Common myeloid progenitor, CD34-positive (primary cell): ENCODE measurements around the gene TMEM225B.

ENCODE experiments used
- CTCF ChIA-PET: fragments of 350-600 bp; sonication (Branson Sonifier 250); formaldehyde crosslinking; loops from one replicate; lab custom pipeline; 2021; ENCODE audit warnings: antibody characterized with exemption; lab: Charles Lee
- POLR2A ChIA-PET: fragments of 350-600 bp; sonication (Branson Sonifier 250); formaldehyde crosslinking; loops from one replicate; lab custom pipeline; 2021; ENCODE audit warnings: antibody characterized with exemption; lab: Charles Lee
- DNase-seq, 3 donors: peaks; one replicate each; pipeline versions ENCODE4 v3.0.0 to v3.0.0-alpha.2; 2013
- H3K27ac ChIP-seq, 2 experiments: 1 replicate in 1 of 2; 2 replicates in 1 of 2; pipeline ENCODE4 v1.7.0; 2013; ENCODE audit warnings: inconsistent platforms in 2 of 2, low read length in 2 of 2, mild to moderate bottlenecking in 2 of 2, low read depth in 1 of 2, moderate library complexity in 1 of 2; ENCODE audit not compliant: severe bottlenecking in 2 of 2, insufficient read depth in 1 of 2, poor library complexity in 1 of 2
- H3K27me3 ChIP-seq, 5 experiments: replicated peaks in 2 of 5; 1 replicate in 3 of 5; 2 replicates in 2 of 5; pipeline versions ENCODE4 v1.6.1 to v1.7.0; 2013; ENCODE audit warnings: low read length in 4 of 5, mild to moderate bottlenecking in 2 of 5, moderate library complexity in 2 of 5, inconsistent platforms in 1 of 5; ENCODE audit not compliant: insufficient read depth in 5 of 5, control insufficient read depth in 4 of 5
- H3K36me3 ChIP-seq, 4 experiments: 1 replicate in 2 of 4; 2 replicates in 2 of 4; pipeline versions ENCODE4 v1.6.1 to v1.7.0; 2013; ENCODE audit warnings: low read length in 3 of 4, control low read depth in 1 of 4, mild to moderate bottlenecking in 1 of 4; ENCODE audit not compliant: control insufficient read depth in 4 of 4, insufficient read depth in 4 of 4
- H3K4me1 ChIP-seq, 4 experiments: 1 replicate in 3 of 4; 2 replicates in 1 of 4; pipeline versions ENCODE4 v1.6.1 to v1.7.1; 2013; ENCODE audit warnings: low read length in 3 of 4, mild to moderate bottlenecking in 3 of 4, control low read depth in 1 of 4, inconsistent platforms in 1 of 4, moderate library complexity in 1 of 4; ENCODE audit not compliant: control insufficient read depth in 4 of 4, insufficient read depth in 4 of 4; ENCODE audit errors: control extremely low read depth in 1 of 4
- H3K4me3 ChIP-seq, 7 experiments: 1 replicate in 4 of 7; 2 replicates in 3 of 7; pipeline versions ENCODE4 v1.5.1 to v1.7.0; 2013; ENCODE audit warnings: mild to moderate bottlenecking in 7 of 7, low read length in 6 of 7, moderate library complexity in 6 of 7, inconsistent platforms in 2 of 7, low read depth in 2 of 7, control low read depth in 1 of 7; ENCODE audit not compliant: insufficient read depth in 4 of 7, control insufficient read depth in 1 of 7; ENCODE audit errors: extremely low read depth in 1 of 7
- H3K9me3 ChIP-seq, 5 experiments: 1 replicate in 4 of 5; 2 replicates in 1 of 5; pipeline versions ENCODE4 v1.6.1 to v1.7.1; 2013; ENCODE audit warnings: low read length in 4 of 5, mild to moderate bottlenecking in 2 of 5, inconsistent platforms in 1 of 5, low read depth in 1 of 5, moderate library complexity in 1 of 5; ENCODE audit not compliant: control insufficient read depth in 4 of 5, insufficient read depth in 2 of 5; ENCODE audit errors: control extremely low read depth in 1 of 5
- WGBS: methylation state at CpG from one replicate; pipeline ENCODE4 v1.1.5; 2013; ENCODE audit not compliant: insufficient coverage; 5-methylcytosine and 5-hydroxymethylcytosine counted together

The TMEM225B gene

GRCh38 chr7:99623091-99623693 is 25.1 kb downstream of the TMEM225B start:
- DNase-seq = no peak
- Histone ChIP-seq H3K36me3 (peaks cover 23 to 95% (median 72%) of the 10 kb centered on the region in 4 experiments), H3K27ac (peak overlapping the region in 1 of 2 experiments; percentile 10), H3K4me3 (no peak overlapping the region), H3K9me3 (no peaks in the 10 kb centered on the region), H3K4me1 (no peaks in the 10 kb centered on the region), H3K27me3 (no peaks in the 10 kb centered on the region)
- ChIA-PET POLR2A (no interaction called here), CTCF (no interaction called here)
- WGBS = 98% methylated on average over 6 of the region's 7 CpGs

- Histone ChIP-seq H3K27me3 (no peaks in the 10 kb centered on the region), H3K4me3 (no peak overlapping the region), H3K4me1 (no peaks in the 10 kb centered on the region), H3K36me3 (peaks cover 25 to 95% (median 75%) of the 10 kb centered on the region in 4 experiments), H3K9me3 (no peaks in the 10 kb centered on the region), H3K27ac (peak overlapping the region in 1 of 2 experiments; percentile 10)
- WGBS = 94% methylated on average over 9 of the region's 9 CpGs
- ChIA-PET CTCF (no interaction called here), POLR2A (no interaction called here)
- DNase-seq = no peak
Measured at GRCh38 chr7:99623702-99624447, 25.8 kb downstream of the TMEM225B start.

GRCh38 chr7:99624484-99624883 is 26.4 kb downstream of the TMEM225B start:
- WGBS = 90% methylated on average over 15 of the region's 16 CpGs
- ChIA-PET CTCF (no interaction called here), POLR2A (interaction anchor here (0.6 kb wide), 1 partner anchor 12 kb away, joined by 3 read pairs; no protein-coding TSS in a partner anchor)
- H3K36me3 ChIP-seq = peaks cover 22 to 95% (median 76%) of the 10 kb centered on the region in 4 experiments
- H3K9me3 ChIP-seq = no peaks in the 10 kb centered on the region
- H3K27ac ChIP-seq = peak overlapping the region in 1 of 2 experiments; percentile 17
- no peaks in the 10 kb centered on the region for H3K4me1 ChIP-seq
- peak in 2 of 3 donors; percentile 17 to 33 for DNase-seq
- no peaks in the 10 kb centered on the region for H3K27me3 ChIP-seq
- no peak overlapping the region for H3K4me3 ChIP-seq

- POLR2A ChIA-PET = no interaction called here
- CTCF ChIA-PET = no interaction called here
- Histone ChIP-seq H3K27ac (no peak overlapping the region), H3K9me3 (no peaks in the 10 kb centered on the region), H3K27me3 (no peaks in the 10 kb centered on the region), H3K4me1 (no peaks in the 10 kb centered on the region), H3K4me3 (no peak overlapping the region), H3K36me3 (peaks cover 26 to 95% (median 75%) of the 10 kb centered on the region in 4 experiments)
- no peak for DNase-seq
- WGBS = 100% methylated on average over 5 of the region's 5 CpGs
Measured at GRCh38 chr7:99625321-99625720, 27.3 kb downstream of the TMEM225B start.

GRCh38 chr7:99625961-99626360 is 27.9 kb downstream of the TMEM225B start:
- POLR2A ChIA-PET = no interaction called here
- H3K27ac ChIP-seq = no peak overlapping the region
- DNase-seq = no peak
- WGBS = 97% methylated on average over 4 of the region's 4 CpGs
- H3K36me3 ChIP-seq = peaks cover 26 to 93% (median 74%) of the 10 kb centered on the region in 4 experiments
- CTCF ChIA-PET = no interaction called here
- H3K9me3 ChIP-seq = no peaks in the 10 kb centered on the region
- H3K4me1 ChIP-seq = no peaks in the 10 kb centered on the region
- H3K4me3 ChIP-seq = no peak overlapping the region
- H3K27me3 ChIP-seq = no peaks in the 10 kb centered on the region

GRCh38 chr7:99626661-99627060 is 28.6 kb downstream of the TMEM225B start:
- H3K36me3 ChIP-seq = peaks cover 26 to 93% (median 70%) of the 10 kb centered on the region in 4 experiments
- no peaks in the 10 kb centered on the region for H3K27me3 ChIP-seq
- POLR2A ChIA-PET = no interaction called here
- H3K27ac ChIP-seq = no peak overlapping the region
- CTCF ChIA-PET = no interaction called here
- WGBS = 100% methylated on average over 1 of the region's 1 CpG
- H3K4me3 ChIP-seq = no peak overlapping the region
- DNase-seq = no peak
- no peaks in the 10 kb centered on the region for H3K9me3 ChIP-seq
- no peaks in the 10 kb centered on the region for H3K4me1 ChIP-seq

GRCh38 chr7:99627513-99627912 is 29.4 kb downstream of the TMEM225B start:
- no CpG with 5 or more reads among the region's 11 CpGs for WGBS
- Histone ChIP-seq H3K4me1 (no peaks in the 10 kb centered on the region), H3K4me3 (no peak overlapping the region), H3K27ac (no peak overlapping the region), H3K9me3 (no peaks in the 10 kb centered on the region), H3K27me3 (no peaks in the 10 kb centered on the region), H3K36me3 (peaks cover 23 to 91% (median 68%) of the 10 kb centered on the region in 4 experiments)
- CTCF ChIA-PET = no interaction called here
- POLR2A ChIA-PET = no interaction called here
- DNase-seq = no peak
